ENCODE measurements around the gene BLMH.

Gene BLMH

GRCh38 chr17:30241051-30241450, 50.7 kb downstream of the BLMH start:
- no peak overlapping the region for H3K4me3 ChIP-seq (ENCODE audit: low read depth, low read length)
- TF ChIP-seq MYC (IDR thresholded peaks at IDR 0.05; ENCODE audit: low read depth, low read length) (no peak), MAX (IDR thresholded peaks at IDR 0.05; ENCODE audit: low read depth, low read length) (no peak), POLR2A (IDR thresholded peaks at IDR 0.05; ENCODE audit: extremely low read depth, insufficient read length) (no peak)
- TF ChIP-seq, protein P1, sequence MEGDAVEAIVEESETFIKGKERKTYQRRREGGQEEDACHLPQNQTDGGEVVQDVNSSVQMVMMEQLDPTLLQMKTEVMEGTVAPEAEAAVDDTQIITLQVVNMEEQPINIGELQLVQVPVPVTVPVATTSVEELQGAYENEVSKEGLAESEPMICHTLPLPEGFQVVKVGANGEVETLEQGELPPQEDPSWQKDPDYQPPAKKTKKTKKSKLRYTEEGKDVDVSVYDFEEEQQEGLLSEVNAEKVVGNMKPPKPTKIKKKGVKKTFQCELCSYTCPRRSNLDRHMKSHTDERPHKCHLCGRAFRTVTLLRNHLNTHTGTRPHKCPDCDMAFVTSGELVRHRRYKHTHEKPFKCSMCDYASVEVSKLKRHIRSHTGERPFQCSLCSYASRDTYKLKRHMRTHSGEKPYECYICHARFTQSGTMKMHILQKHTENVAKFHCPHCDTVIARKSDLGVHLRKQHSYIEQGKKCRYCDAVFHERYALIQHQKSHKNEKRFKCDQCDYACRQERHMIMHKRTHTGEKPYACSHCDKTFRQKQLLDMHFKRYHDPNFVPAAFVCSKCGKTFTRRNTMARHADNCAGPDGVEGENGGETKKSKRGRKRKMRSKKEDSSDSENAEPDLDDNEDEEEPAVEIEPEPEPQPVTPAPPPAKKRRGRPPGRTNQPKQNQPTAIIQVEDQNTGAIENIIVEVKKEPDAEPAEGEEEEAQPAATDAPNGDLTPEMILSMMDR (IDR thresholded peaks at IDR 0.05; ENCODE audit: low read depth, low read length), result no peak
- DNase-seq (ENCODE audit: low read depth), result no peak

GRCh38 chr17:30240177-30240576, 51.6 kb downstream of the BLMH start:
- TF ChIP-seq, protein P1 (IDR thresholded peaks at IDR 0.05; ENCODE audit: low read depth, low read length), result no peak
- TF ChIP-seq MYC (IDR thresholded peaks at IDR 0.05; ENCODE audit: low read depth, low read length) (no peak), MAX (IDR thresholded peaks at IDR 0.05; ENCODE audit: low read depth, low read length) (no peak), POLR2A (IDR thresholded peaks at IDR 0.05; ENCODE audit: extremely low read depth, insufficient read length) (no peak)
- H3K4me3 ChIP-seq (ENCODE audit: low read depth, low read length), result no peak overlapping the region
- no peak for DNase-seq (ENCODE audit: low read depth)

DNA sequence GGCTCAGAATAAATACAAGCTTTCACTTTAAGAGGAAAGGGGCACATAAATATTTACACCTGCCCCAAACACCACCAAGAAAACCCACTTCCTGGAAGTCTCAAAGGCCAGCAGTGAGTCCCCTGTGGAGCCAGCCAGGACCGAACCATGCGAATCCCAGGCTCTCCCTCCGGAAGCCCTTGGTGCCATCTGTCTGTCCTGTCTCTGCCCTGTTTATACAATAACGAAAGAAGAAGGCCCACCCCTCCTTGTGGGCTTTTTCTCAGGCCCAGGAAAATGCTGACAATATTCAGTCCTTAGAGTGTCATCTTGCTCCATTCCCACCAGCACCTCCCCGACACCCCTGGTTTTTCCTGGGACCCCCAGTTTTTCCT, 52.7 kb downstream of the BLMH start:
- TF ChIP-seq, protein P1 (IDR thresholded peaks at IDR 0.05; ENCODE audit: low read depth, low read length), result no peak
- TF ChIP-seq MYC (IDR thresholded peaks at IDR 0.05; ENCODE audit: low read depth, low read length) (no peak), POLR2A (IDR thresholded peaks at IDR 0.05; ENCODE audit: extremely low read depth, insufficient read length) (no peak), MAX (IDR thresholded peaks at IDR 0.05; ENCODE audit: low read depth, low read length) (no peak)
- no peak overlapping the region for H3K4me3 ChIP-seq (ENCODE audit: low read depth, low read length)
- DNase-seq (ENCODE audit: low read depth), result no peak

DNA sequence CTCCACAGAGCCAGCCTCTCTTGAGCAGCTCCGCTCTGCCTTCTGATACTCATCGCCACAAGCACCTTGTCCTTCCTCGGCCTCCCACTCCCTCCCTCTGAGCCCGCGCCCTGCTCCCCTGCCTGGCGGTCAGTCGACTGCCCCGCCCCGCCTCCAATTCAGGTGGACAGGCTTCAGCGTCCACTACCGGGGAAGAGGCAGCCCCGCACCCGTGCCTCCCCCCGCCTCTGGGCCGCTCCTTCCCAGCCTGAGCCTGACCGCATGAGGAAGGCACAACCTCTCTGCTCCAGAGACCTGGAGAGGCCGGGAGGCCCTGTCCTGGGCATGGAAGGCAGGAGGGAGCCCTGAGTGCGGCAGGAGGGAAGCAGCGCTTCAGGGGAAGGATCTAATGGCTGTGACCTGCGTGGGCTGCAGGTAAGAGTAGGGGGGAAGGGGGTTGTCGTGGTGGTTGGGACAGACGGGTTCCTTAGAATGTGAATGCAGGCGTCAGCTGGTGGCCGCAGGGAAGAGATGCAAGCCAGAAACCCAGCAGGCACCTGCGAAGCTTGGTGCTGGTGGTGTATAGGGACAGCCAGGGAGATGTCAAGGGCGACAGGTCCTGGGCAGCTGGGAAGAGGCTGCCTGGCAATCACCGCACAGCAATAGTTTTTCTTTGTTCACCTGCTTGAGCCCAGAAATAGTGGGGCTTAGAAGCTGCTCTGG, 53.2 kb downstream of the BLMH start:
- H3K4me3 ChIP-seq (ENCODE audit: low read depth, low read length), result no peak overlapping the region
- no peak for DNase-seq (ENCODE audit: low read depth)
- TF ChIP-seq, protein P1 (IDR thresholded peaks at IDR 0.05; ENCODE audit: low read depth, low read length), result no peak
- TF ChIP-seq MAX (IDR thresholded peaks at IDR 0.05; ENCODE audit: low read depth, low read length) (no peak), POLR2A (IDR thresholded peaks at IDR 0.05; ENCODE audit: extremely low read depth, insufficient read length) (no peak), MYC (IDR thresholded peaks at IDR 0.05; ENCODE audit: low read depth, low read length) (no peak)

DNA sequence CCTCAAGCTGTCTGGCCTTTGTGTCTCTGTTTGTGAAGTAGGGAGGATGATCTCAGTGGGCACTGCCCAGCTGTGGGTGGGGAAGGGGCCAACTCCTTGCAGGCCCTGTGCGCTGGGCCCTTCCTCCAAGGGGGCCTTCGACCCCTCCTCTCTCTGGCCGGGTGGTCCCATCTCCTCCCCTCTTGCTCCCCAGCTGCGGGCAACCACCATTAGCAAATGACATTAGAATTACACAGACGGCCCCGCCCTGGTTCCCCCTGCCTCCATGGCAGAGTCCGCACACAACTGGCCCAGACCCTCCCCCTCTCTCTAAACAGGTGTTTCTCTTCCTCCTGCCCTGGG, 53.8 kb downstream of the BLMH start:
- TF ChIP-seq MAX (IDR thresholded peaks at IDR 0.05; ENCODE audit: low read depth, low read length) (no peak), POLR2A (IDR thresholded peaks at IDR 0.05; ENCODE audit: extremely low read depth, insufficient read length) (no peak), MYC (IDR thresholded peaks at IDR 0.05; ENCODE audit: low read depth, low read length) (no peak)
- TF ChIP-seq, protein P1 (IDR thresholded peaks at IDR 0.05; ENCODE audit: low read depth, low read length), result no peak
- no peak for DNase-seq (ENCODE audit: low read depth)
- H3K4me3 ChIP-seq (ENCODE audit: low read depth, low read length), result no peak overlapping the region
